Calu3 (cell line): ENCODE measurements around the gene DLL4. TPM values are rescaled to one million over a fixed set of nuclear protein-coding genes. Genes with fewer than 3 reads are reported as not detected.

Experiments
- BruUV-seq: library from RNA; stranded (reverse); fragments of 400-500 nt; replicated peaks from 2 replicates; lab custom pipeline; 2021; lab: Mats Ljungman, UMichigan
- CTCF ChIA-PET: fragments of 300-600 bp; sonication (Branson Sonifier 250); formaldehyde crosslinking; loops from one replicate; lab custom pipeline; 2022; ENCODE audit warnings: antibody characterized with exemption; lab: Charles Lee
- DNase-seq: peaks from one replicate; pipeline ENCODE4 v3.0.0; 2022
- H3K27ac Mint-ChIP-seq: one replicate; pipeline ENCODE4 v1.8.0; 2022; ENCODE audit warnings: mixed read lengths; ENCODE audit not compliant: unreplicated experiment
- H3K27me3 Mint-ChIP-seq: one replicate; pipeline ENCODE4 v1.8.0; 2022; ENCODE audit warnings: mixed read lengths; ENCODE audit not compliant: unreplicated experiment
- H3K36me3 Mint-ChIP-seq: one replicate; pipeline ENCODE4 v1.8.0; 2022; ENCODE audit warnings: mild to moderate bottlenecking, moderate library complexity, mixed read lengths; ENCODE audit not compliant: insufficient read depth, unreplicated experiment
- H3K4me1 Mint-ChIP-seq: one replicate; pipeline ENCODE4 v1.8.0; 2022; ENCODE audit warnings: mild to moderate bottlenecking, low read depth, mixed read lengths; ENCODE audit not compliant: unreplicated experiment
- H3K4me3 Mint-ChIP-seq: one replicate; pipeline ENCODE4 v1.8.0; 2022; ENCODE audit warnings: mild to moderate bottlenecking, low read depth, moderate library complexity, mixed read lengths; ENCODE audit not compliant: unreplicated experiment
- H3K9me3 Mint-ChIP-seq: one replicate; pipeline ENCODE4 v1.8.0; 2022; ENCODE audit warnings: low read depth, mixed read lengths; ENCODE audit not compliant: unreplicated experiment
- CTCF ChIP-seq: fragments of 200-600 bp; IDR thresholded peaks from one replicate; pipeline ENCODE4 v1.8.0; 2022; ENCODE audit warnings: antibody characterized with exemption; ENCODE audit not compliant: unreplicated experiment
- intact Hi-C: fragments of 100-400 bp; cut with micrococcal nuclease; formaldehyde crosslinking; loops from one replicate; pipeline ENCODE4 v1.10.0; 2022; ENCODE audit not compliant: unreplicated experiment
- total RNA-seq: library from RNA; stranded (reverse); gene quantifications from 2 replicates; pipeline ENCODE4 v1.2.3, GENCODE V29; 2022

The DLL4 gene
- total RNA-seq, 1 experiment from 2014 or later, result not detected

GRCh38 chr15:40917585-40917984 is 11.6 kb upstream of the DLL4 start:
- H3K4me1 Mint-ChIP-seq, result no peaks in the 10 kb centered on the region
- BruUV-seq, result no TSS peak
- H3K27me3 Mint-ChIP-seq, result no peaks in the 10 kb centered on the region
- H3K27ac Mint-ChIP-seq, result no peak overlapping the region
- no peak for TF ChIP-seq CTCF
- CTCF ChIA-PET, result interaction anchor here (0.5 to 0.6 kb wide), 2 partner anchors 211 to 512 kb away, joined by 3 to 4 read pairs; no protein-coding TSS in a partner anchor
- intact Hi-C loops, result no loop called here
- no peaks in the 10 kb centered on the region for H3K9me3 Mint-ChIP-seq
- DNase-seq, result no peak
- H3K4me3 Mint-ChIP-seq, result no peak overlapping the region
- no peaks in the 10 kb centered on the region for H3K36me3 Mint-ChIP-seq

DNA sequence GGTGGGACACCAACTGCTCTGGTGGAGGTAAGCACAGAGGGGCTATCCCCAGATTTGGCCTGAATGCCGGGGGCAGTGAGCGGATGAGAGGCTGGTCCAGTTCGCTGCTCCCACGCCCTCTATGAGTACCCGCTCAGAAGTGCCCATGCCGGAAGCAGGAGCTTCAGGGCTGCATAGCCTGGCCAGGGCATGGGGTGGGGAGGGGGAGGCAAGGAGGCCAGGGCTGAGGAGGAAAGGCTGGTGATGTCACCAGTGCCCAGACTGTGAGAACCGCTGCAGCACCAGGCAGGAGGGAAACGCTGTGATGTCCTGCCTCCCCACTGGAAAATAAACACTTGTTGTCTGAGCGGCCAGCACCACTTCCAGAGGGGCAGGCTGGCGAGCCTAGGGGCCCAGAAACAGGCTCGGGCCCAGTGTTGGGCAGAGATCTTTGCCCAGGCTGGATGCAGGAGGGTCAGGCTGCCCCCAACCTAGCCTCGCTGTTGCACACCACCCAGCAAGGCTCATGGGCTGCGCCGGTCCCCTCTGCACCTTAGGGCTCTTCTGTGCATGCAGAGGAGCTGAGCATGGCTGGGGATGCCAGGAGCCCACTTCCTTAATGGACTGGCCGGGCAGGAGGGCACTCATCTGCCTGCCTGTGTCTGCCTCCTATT is 10.9 kb upstream of the DLL4 start:
- H3K36me3 Mint-ChIP-seq, result no peaks in the 10 kb centered on the region
- H3K4me3 Mint-ChIP-seq, result no peak overlapping the region
- CTCF ChIA-PET, result interaction anchor here (0.6 kb wide), 1 partner anchor 212 kb away, joined by 4 read pairs; no protein-coding TSS in a partner anchor
- BruUV-seq, result no TSS peak
- DNase-seq, result no peak
- TF ChIP-seq CTCF, result no peak
- H3K4me1 Mint-ChIP-seq, result no peaks in the 10 kb centered on the region
- no peak overlapping the region for H3K27ac Mint-ChIP-seq
- intact Hi-C loops, result no loop called here
- no peaks in the 10 kb centered on the region for H3K27me3 Mint-ChIP-seq
- no peaks in the 10 kb centered on the region for H3K9me3 Mint-ChIP-seq

- no peak overlapping the region for H3K4me3 Mint-ChIP-seq
- H3K27me3 Mint-ChIP-seq, result peaks cover 1% of the 10 kb centered on the region
- BruUV-seq, result no TSS peak
- no peaks in the 10 kb centered on the region for H3K9me3 Mint-ChIP-seq
- intact Hi-C loops, result no loop called here
- CTCF ChIA-PET, result no interaction called here
- H3K36me3 Mint-ChIP-seq, result no peaks in the 10 kb centered on the region
- no peak overlapping the region for H3K27ac Mint-ChIP-seq
- no peak for TF ChIP-seq CTCF
- no peaks in the 10 kb centered on the region for H3K4me1 Mint-ChIP-seq
- DNase-seq, result no peak
Observed at GRCh38 chr15:40918799-40919392, 10.2 kb upstream of the DLL4 start.

GRCh38 chr15:40921949-40922607 is 7.1 kb upstream of the DLL4 start:
- no peak overlapping the region for H3K27ac Mint-ChIP-seq
- no peak overlapping the region for H3K4me3 Mint-ChIP-seq
- CTCF ChIA-PET, result no interaction called here
- H3K36me3 Mint-ChIP-seq, result no peaks in the 10 kb centered on the region
- no TSS peak for BruUV-seq
- no peak for DNase-seq
- peaks cover 20% of the 10 kb centered on the region for H3K27me3 Mint-ChIP-seq
- intact Hi-C loops, result no loop called here
- H3K9me3 Mint-ChIP-seq, result no peaks in the 10 kb centered on the region
- no peaks in the 10 kb centered on the region for H3K4me1 Mint-ChIP-seq
- no peak for TF ChIP-seq CTCF
